Spinal cord (tissue), 10 donors: ENCODE data around the gene MRPL24. TPM values are rescaled to one million over a fixed set of nuclear protein-coding genes. Genes with fewer than 3 reads are reported as not detected.
"Not testable (repeated sequence)": the region's sequence is repeated elsewhere in the genome, so short reads cannot be mapped to it uniquely, and the experiment has no call there.

ENCODE experiments used
- DNase-seq, 6 donors: peaks; one replicate each; pipeline versions ENCODE4 v3.0.0 to v3.0.0-alpha.2; 2013 to 2015; ENCODE audit warnings: low spot score in 6 of 6, low read depth in 4 of 6
- H3K27ac ChIP-seq: one replicate; pipeline ENCODE4 v1.5.1; 2013; ENCODE audit warnings: low read depth, low read length, control low read depth
- H3K27me3 ChIP-seq: one replicate; pipeline ENCODE4 v1.6.1; 2013; ENCODE audit warnings: low read length; ENCODE audit not compliant: control insufficient read depth, insufficient read depth
- H3K36me3 ChIP-seq: one replicate; pipeline ENCODE4 v1.6.1; 2013; ENCODE audit warnings: low read length; ENCODE audit not compliant: control insufficient read depth, insufficient read depth
- H3K4me1 ChIP-seq: one replicate; pipeline ENCODE4 v1.6.1; 2013; ENCODE audit warnings: low read length; ENCODE audit not compliant: control insufficient read depth, insufficient read depth
- H3K4me3 ChIP-seq: one replicate; pipeline ENCODE4 v1.5.1; 2013; ENCODE audit warnings: low read depth, low read length, control low read depth
- H3K9me3 ChIP-seq: one replicate; pipeline ENCODE4 v1.6.1; 2013; ENCODE audit warnings: low read length; ENCODE audit not compliant: control insufficient read depth, insufficient read depth
- WGBS: methylation state at CpG from one replicate; pipeline ENCODE4 v1.1.5; 2013; ENCODE audit warnings: missing lambda C conversion rate; ENCODE audit not compliant: insufficient coverage; 5-methylcytosine and 5-hydroxymethylcytosine counted together
- polyA plus RNA-seq, 2 donors: library from polyadenylated mRNA; unstranded; fragments of 120-200 nt; gene quantifications; one replicate each; pipeline ENCODE4 v1.2.1, GENCODE V29; 2013; ENCODE audit not compliant: insufficient read length in 2 of 2
- total RNA-seq, 2 donors: library from RNA; depleted of rRNA in 1 of 2; stranded (reverse); fragments of 120-200 nt in 1 of 2; fragments of >200 nt in 1 of 2; gene quantifications; one replicate each; pipeline versions ENCODE4 v1.2.3 to v1.2.4, GENCODE V29; 2013 to 2014
- donor health status: healthy.

Gene MRPL24
- total and polyA plus RNA-seq, 4 donors: 22.9 to 61.1 (median 57.2) TPM

- peaks cover 15% of the 10 kb centered on the region for H3K4me1 ChIP-seq
- DNase-seq, H3K27ac ChIP-seq, H3K4me3 ChIP-seq, H3K27me3 ChIP-seq, H3K36me3 ChIP-seq, H3K9me3 ChIP-seq: not testable (repeated sequence)
- WGBS: 92% methylated on average over 7 of the region's 15 CpGs
These were observed 24.2 kb upstream of the MRPL24 start for GRCh38 chr1:156765136-156765535.

- H3K4me3 ChIP-seq: no peak overlapping the region
- no peaks in the 10 kb centered on the region for H3K9me3 ChIP-seq
- no peak for DNase-seq
- H3K27ac ChIP-seq: no peak overlapping the region
- H3K4me1 ChIP-seq: no peaks in the 10 kb centered on the region
- WGBS: 97% methylated on average over 2 of the region's 4 CpGs
- no peaks in the 10 kb centered on the region for H3K36me3 ChIP-seq
- H3K27me3 ChIP-seq: no peaks in the 10 kb centered on the region
These were observed 19.9 kb upstream of the MRPL24 start for GRCh38 chr1:156760796-156761104.

- 29% methylated on average over 1 of the region's 6 CpGs for WGBS
- Histone ChIP-seq H3K27ac (no peak overlapping the region), H3K27me3 (no peaks in the 10 kb centered on the region), H3K36me3 (no peaks in the 10 kb centered on the region), H3K9me3 (no peaks in the 10 kb centered on the region), H3K4me3 (no peak overlapping the region), H3K4me1 (no peaks in the 10 kb centered on the region)
- DNase-seq: no peak
These were observed 19.4 kb upstream of the MRPL24 start for GRCh38 chr1:156760092-156760795.

- not testable (repeated sequence) for H3K36me3 ChIP-seq, H3K27me3 ChIP-seq, H3K9me3 ChIP-seq, H3K27ac ChIP-seq, H3K4me3 ChIP-seq, DNase-seq, H3K4me1 ChIP-seq
- WGBS: 96% methylated on average over 9 of the region's 10 CpGs
These were observed 16.8 kb upstream of the MRPL24 start for GRCh38 chr1:156757572-156758253.

- Histone ChIP-seq H3K27ac (no peak overlapping the region), H3K27me3 (no peaks in the 10 kb centered on the region), H3K9me3 (no peaks in the 10 kb centered on the region), H3K4me3 (no peak overlapping the region), H3K36me3 (no peaks in the 10 kb centered on the region), H3K4me1 (peaks cover 11% of the 10 kb centered on the region)
- DNase-seq: no peak
- WGBS: 100% methylated on average over 1 of the region's 1 CpG
These were observed 15.5 kb upstream of the MRPL24 start for GRCh38 chr1:156756355-156756754.

- no peaks in the 10 kb centered on the region for H3K27me3 ChIP-seq
- H3K36me3 ChIP-seq: no peaks in the 10 kb centered on the region
- no peak for DNase-seq
- H3K27ac ChIP-seq: no peak overlapping the region
- peaks cover 12% of the 10 kb centered on the region for H3K4me1 ChIP-seq
- H3K9me3 ChIP-seq: no peaks in the 10 kb centered on the region
- no CpG with 5 or more reads among the region's 5 CpGs for WGBS
- no peak overlapping the region for H3K4me3 ChIP-seq
These were observed 14.7 kb upstream of the MRPL24 start for GRCh38 chr1:156755527-156755950.

GRCh38 chr1:156754219-156754618 lies 13.3 kb upstream of the MRPL24 start:
- Histone ChIP-seq H3K27me3 (no peaks in the 10 kb centered on the region), H3K27ac (no peak overlapping the region), H3K36me3 (peaks cover 3% of the 10 kb centered on the region), H3K4me3 (no peak overlapping the region), H3K9me3 (no peaks in the 10 kb centered on the region), H3K4me1 (peaks cover 25% of the 10 kb centered on the region)
- 80% methylated on average over 6 of the region's 8 CpGs for WGBS
- DNase-seq: no peak

- Histone ChIP-seq H3K4me1 (peaks cover 38% of the 10 kb centered on the region), H3K27ac (no peak overlapping the region), H3K4me3 (peak overlapping the region; percentile 85), H3K27me3 (no peaks in the 10 kb centered on the region), H3K9me3 (no peaks in the 10 kb centered on the region), H3K36me3 (peaks cover 7% of the 10 kb centered on the region)
- no CpG with 5 or more reads among the region's 1 CpG for WGBS
- DNase-seq: no peak
These were observed 12.1 kb upstream of the MRPL24 start for GRCh38 chr1:156752843-156753482.

- Histone ChIP-seq H3K4me3 (peak overlapping the region; percentile 85), H3K4me1 (peaks cover 48% of the 10 kb centered on the region), H3K27ac (peak overlapping the region; percentile 90), H3K9me3 (no peaks in the 10 kb centered on the region), H3K36me3 (peaks cover 7% of the 10 kb centered on the region), H3K27me3 (no peaks in the 10 kb centered on the region)
- peak in 5 of 6 donors; percentile 87 to 99 (median 94) for DNase-seq
- WGBS: under 1% methylated on average over 63 of the region's 68 CpGs
These were observed 11.0 kb upstream of the MRPL24 start for GRCh38 chr1:156751757-156752481.
